Panc1 (cell line): ENCODE data around the gene IRF6.

Experiments used
- POLR2AphosphoS5 ChIP-seq: IDR thresholded peaks from 2 replicates; pipeline ENCODE4 v1.6.1; 2012; ENCODE audit warnings: mild to moderate bottlenecking, low read depth, low read length, moderate library complexity
- SIN3A ChIP-seq: IDR thresholded peaks from 2 replicates; pipeline ENCODE4 v1.6.1; 2012; ENCODE audit warnings: low read depth, mild to moderate bottlenecking, low read length, moderate library complexity, borderline replicate concordance; ENCODE audit not compliant: insufficient read depth
- TF ChIP-seq, protein P1 (sequence below): fragments of 450-650 bp; IDR thresholded peaks from 2 replicates; pipeline ENCODE4 v1.5.1; 2017; ENCODE audit warnings: mild to moderate bottlenecking
- TF ChIP-seq, protein P2 (sequence below), 2 experiments: IDR thresholded peaks; 2 replicates each; pipeline ENCODE4 v1.6.1; 2011 to 2012; ENCODE audit warnings: low read depth in 2 of 2, control low read depth in 1 of 2, low read length in 1 of 2, mild to moderate bottlenecking in 1 of 2, moderate library complexity in 1 of 2; ENCODE audit not compliant: insufficient read depth in 1 of 2

- TF ChIP-seq, protein P1, sequence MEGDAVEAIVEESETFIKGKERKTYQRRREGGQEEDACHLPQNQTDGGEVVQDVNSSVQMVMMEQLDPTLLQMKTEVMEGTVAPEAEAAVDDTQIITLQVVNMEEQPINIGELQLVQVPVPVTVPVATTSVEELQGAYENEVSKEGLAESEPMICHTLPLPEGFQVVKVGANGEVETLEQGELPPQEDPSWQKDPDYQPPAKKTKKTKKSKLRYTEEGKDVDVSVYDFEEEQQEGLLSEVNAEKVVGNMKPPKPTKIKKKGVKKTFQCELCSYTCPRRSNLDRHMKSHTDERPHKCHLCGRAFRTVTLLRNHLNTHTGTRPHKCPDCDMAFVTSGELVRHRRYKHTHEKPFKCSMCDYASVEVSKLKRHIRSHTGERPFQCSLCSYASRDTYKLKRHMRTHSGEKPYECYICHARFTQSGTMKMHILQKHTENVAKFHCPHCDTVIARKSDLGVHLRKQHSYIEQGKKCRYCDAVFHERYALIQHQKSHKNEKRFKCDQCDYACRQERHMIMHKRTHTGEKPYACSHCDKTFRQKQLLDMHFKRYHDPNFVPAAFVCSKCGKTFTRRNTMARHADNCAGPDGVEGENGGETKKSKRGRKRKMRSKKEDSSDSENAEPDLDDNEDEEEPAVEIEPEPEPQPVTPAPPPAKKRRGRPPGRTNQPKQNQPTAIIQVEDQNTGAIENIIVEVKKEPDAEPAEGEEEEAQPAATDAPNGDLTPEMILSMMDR, result no peak
- TF ChIP-seq, protein P2, sequence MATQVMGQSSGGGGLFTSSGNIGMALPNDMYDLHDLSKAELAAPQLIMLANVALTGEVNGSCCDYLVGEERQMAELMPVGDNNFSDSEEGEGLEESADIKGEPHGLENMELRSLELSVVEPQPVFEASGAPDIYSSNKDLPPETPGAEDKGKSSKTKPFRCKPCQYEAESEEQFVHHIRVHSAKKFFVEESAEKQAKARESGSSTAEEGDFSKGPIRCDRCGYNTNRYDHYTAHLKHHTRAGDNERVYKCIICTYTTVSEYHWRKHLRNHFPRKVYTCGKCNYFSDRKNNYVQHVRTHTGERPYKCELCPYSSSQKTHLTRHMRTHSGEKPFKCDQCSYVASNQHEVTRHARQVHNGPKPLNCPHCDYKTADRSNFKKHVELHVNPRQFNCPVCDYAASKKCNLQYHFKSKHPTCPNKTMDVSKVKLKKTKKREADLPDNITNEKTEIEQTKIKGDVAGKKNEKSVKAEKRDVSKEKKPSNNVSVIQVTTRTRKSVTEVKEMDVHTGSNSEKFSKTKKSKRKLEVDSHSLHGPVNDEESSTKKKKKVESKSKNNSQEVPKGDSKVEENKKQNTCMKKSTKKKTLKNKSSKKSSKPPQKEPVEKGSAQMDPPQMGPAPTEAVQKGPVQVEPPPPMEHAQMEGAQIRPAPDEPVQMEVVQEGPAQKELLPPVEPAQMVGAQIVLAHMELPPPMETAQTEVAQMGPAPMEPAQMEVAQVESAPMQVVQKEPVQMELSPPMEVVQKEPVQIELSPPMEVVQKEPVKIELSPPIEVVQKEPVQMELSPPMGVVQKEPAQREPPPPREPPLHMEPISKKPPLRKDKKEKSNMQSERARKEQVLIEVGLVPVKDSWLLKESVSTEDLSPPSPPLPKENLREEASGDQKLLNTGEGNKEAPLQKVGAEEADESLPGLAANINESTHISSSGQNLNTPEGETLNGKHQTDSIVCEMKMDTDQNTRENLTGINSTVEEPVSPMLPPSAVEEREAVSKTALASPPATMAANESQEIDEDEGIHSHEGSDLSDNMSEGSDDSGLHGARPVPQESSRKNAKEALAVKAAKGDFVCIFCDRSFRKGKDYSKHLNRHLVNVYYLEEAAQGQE (IDR thresholded peaks at IDR 0.05; ENCODE audit: insufficient read depth in 1 of 2, low read depth in 2 of 2, low read length in 1 of 2), result no peak
- TF ChIP-seq SIN3A, result no peak
- no peak for TF ChIP-seq POLR2AphosphoS5
Observed at GRCh38 chr1:209787551-209787950, 18.4 kb downstream of the IRF6 start.
